ENCODE measurements around the gene NTM. TPM values are rescaled to one million over a fixed set of nuclear protein-coding genes. Genes with fewer than 3 reads are reported as not detected.

The NTM gene
- total RNA-seq, 4 donors from 2014 or later, result 0.78 to 1.1 (median 0.88) TPM; not detected in 1

DNA sequence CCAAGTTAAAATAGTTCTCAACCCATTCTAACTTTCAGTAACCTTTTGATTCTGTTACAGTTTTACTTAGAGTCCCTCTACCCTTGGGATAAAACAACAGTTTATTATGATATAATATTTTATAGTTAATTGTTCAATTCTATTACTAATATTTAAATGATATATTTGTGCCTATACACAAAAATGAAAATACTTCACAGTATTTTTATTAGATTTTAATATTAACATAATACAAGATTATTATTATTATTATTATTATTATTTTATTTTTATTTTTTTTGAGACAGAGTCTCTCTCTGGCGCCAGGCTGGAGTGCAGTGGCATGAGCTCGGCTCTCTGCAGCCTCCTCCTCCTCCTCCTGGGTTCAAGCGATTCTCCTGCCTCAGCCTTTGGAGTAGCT lies 416.7 kb downstream of the NTM start:
- H3K36me3 ChIP-seq, result no peaks in the 10 kb centered on the region
- H3K4me3 ChIP-seq (replicated peaks in 1 of 3), result no peak overlapping the region
- no peak for DNase-seq
- no peaks in the 10 kb centered on the region for H3K4me1 ChIP-seq
- H3K27me3 ChIP-seq, result no peaks in the 10 kb centered on the region
- no peaks in the 10 kb centered on the region for H3K9me3 ChIP-seq
- intact Hi-C loops (cut with DNase I), result no loop called here
- no peak overlapping the region for H3K27ac ChIP-seq
- TF ChIP-seq POLR2A (IDR thresholded peaks at IDR 0.05), result no peak
- TF ChIP-seq, protein P1, sequence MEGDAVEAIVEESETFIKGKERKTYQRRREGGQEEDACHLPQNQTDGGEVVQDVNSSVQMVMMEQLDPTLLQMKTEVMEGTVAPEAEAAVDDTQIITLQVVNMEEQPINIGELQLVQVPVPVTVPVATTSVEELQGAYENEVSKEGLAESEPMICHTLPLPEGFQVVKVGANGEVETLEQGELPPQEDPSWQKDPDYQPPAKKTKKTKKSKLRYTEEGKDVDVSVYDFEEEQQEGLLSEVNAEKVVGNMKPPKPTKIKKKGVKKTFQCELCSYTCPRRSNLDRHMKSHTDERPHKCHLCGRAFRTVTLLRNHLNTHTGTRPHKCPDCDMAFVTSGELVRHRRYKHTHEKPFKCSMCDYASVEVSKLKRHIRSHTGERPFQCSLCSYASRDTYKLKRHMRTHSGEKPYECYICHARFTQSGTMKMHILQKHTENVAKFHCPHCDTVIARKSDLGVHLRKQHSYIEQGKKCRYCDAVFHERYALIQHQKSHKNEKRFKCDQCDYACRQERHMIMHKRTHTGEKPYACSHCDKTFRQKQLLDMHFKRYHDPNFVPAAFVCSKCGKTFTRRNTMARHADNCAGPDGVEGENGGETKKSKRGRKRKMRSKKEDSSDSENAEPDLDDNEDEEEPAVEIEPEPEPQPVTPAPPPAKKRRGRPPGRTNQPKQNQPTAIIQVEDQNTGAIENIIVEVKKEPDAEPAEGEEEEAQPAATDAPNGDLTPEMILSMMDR (IDR thresholded peaks at IDR 0.05), result no peak
- 74 to 77% methylated on average over 3 of the region's 3 CpGs for WGBS, 2 donors

DNA sequence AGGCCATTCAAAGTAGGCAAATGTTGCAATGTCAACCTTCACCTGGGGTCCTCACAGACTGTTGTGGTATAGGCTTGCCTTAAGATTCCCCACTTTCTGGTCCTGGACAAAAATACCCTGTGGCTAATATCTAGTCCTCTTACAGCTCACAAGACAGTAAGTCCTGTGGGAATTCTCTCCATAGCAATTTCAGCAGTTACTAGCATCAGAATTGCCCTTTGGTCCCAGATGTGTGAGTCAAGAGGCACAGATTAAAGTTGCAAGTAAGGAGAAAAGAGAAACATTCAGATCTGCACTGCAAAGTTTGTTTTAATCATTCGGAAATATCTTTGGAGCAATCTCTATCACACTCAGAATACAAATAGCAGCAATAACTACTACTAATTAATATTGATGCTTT lies 420.2 kb downstream of the NTM start:
- no peak for DNase-seq
- H3K4me1 ChIP-seq, result no peaks in the 10 kb centered on the region
- H3K27ac ChIP-seq, result no peak overlapping the region
- intact Hi-C loops (cut with DNase I), result no loop called here
- H3K36me3 ChIP-seq, result no peaks in the 10 kb centered on the region
- no peaks in the 10 kb centered on the region for H3K27me3 ChIP-seq
- H3K4me3 ChIP-seq (replicated peaks in 1 of 3), result no peak overlapping the region
- TF ChIP-seq, protein P1 (IDR thresholded peaks at IDR 0.05), result no peak
- TF ChIP-seq POLR2A (IDR thresholded peaks at IDR 0.05), result no peak
- no peaks in the 10 kb centered on the region for H3K9me3 ChIP-seq
- WGBS, 2 donors, result 70 to 85% methylated on average over 1 of the region's 1 CpG

DNA sequence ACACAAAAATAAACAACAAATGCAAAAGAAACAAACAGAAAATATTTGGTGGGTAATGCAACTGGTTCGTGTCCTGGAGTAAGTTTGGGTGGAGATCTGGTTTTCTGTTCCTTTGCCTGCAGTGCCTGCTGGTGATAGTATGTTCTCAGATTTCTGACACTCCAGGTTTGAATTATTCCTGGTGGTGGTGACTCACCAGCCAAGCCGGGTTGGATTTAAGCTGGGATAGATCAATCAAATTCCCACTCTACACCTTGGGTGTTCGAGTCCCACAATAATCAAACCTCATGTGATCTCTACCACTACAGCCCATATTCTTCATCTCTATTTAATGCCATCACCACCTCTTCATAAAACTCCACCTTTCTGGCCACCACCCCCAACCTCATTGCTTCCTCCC lies 421.8 kb downstream of the NTM start:
- Histone ChIP-seq H3K27ac (no peak overlapping the region), H3K36me3 (no peaks in the 10 kb centered on the region), H3K27me3 (no peaks in the 10 kb centered on the region), H3K9me3 (no peaks in the 10 kb centered on the region), H3K4me3 (replicated peaks in 1 of 3) (no peak overlapping the region), H3K4me1 (no peaks in the 10 kb centered on the region)
- intact Hi-C loops (cut with DNase I), result no loop called here
- 84 to 85% methylated on average over 3 of the region's 3 CpGs for WGBS, 2 donors
- no peak for DNase-seq
- TF ChIP-seq POLR2A (IDR thresholded peaks at IDR 0.05), result no peak
- TF ChIP-seq, protein P1 (IDR thresholded peaks at IDR 0.05), result no peak

DNA sequence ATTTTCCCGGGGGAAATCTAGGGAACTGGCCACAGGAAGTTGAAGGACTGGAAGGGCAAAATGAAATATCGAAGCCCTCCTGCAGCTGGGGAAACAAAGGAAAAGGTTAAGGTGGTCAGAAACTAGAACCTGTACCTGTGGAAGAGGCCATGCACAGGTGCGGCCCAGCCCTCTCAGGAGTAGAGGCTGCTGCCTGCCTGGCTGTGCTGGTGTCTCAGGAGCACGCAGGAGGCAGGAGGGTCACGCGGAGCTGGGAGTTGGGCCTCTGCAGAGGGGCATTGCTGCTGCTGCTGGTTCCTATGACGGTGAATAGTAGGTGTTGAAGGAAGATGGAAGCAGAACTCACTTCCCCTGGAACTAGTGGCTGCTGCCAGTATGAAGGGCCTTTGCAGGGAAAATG lies 425.7 kb downstream of the NTM start:
- no peak for DNase-seq
- Histone ChIP-seq H3K27me3 (no peaks in the 10 kb centered on the region), H3K4me1 (no peaks in the 10 kb centered on the region), H3K36me3 (no peaks in the 10 kb centered on the region), H3K9me3 (no peaks in the 10 kb centered on the region), H3K27ac (no peak overlapping the region), H3K4me3 (replicated peaks in 1 of 3) (no peak overlapping the region)
- intact Hi-C loops (cut with DNase I), result no loop called here
- WGBS, 2 donors, result 80 to 85% methylated on average over 7 of the region's 7 CpGs
- no peak for TF ChIP-seq POLR2A (IDR thresholded peaks at IDR 0.05)
- TF ChIP-seq, protein P1 (IDR thresholded peaks at IDR 0.05), result no peak

DNA sequence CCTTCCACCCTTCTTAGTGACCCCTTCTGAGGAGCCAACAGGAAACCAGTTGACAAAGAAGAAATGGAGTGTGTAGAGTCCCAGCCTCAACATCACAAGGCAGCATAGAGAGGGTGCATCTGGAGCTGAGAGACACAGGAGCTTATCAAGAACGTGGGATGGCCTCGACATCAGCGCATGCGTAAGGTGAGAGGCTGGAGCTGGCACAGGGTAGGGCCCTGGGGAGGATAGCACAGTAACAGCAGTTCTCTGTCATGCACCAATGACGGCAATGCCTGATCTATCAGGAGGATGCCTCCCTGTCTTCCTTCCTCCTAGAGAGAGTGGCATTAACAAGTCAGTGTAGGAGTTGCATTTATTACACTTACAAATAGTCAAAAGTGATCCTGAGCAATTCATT lies 426.1 kb downstream of the NTM start:
- intact Hi-C loops (cut with DNase I), result no loop called here
- 72 to 79% methylated on average over 5 of the region's 5 CpGs for WGBS, 2 donors
- no peak for DNase-seq

More for the DNA sequence above, 426.1 kb downstream of the NTM start:
- H3K27ac ChIP-seq, result no peak overlapping the region
- no peaks in the 10 kb centered on the region for H3K36me3 ChIP-seq
- no peak overlapping the region for H3K4me3 ChIP-seq (replicated peaks in 1 of 3)
- no peaks in the 10 kb centered on the region for H3K4me1 ChIP-seq
- H3K9me3 ChIP-seq, result no peaks in the 10 kb centered on the region
- TF ChIP-seq POLR2A (IDR thresholded peaks at IDR 0.05), result no peak
- TF ChIP-seq, protein P1 (IDR thresholded peaks at IDR 0.05), result no peak
- no peaks in the 10 kb centered on the region for H3K27me3 ChIP-seq
